Fibroblast of mammary gland (primary cell): ENCODE data around the gene ADCY2.

ENCODE experiments used
- DNase-seq: peaks from one replicate; pipeline ENCODE4 v3.0.0-alpha.2; 2010; ENCODE audit warnings: low read depth
- H3K4me3 ChIP-seq: 2 replicates; pipeline ENCODE4 v1.5.1; 2011; ENCODE audit warnings: low read depth, mild to moderate bottlenecking, low read length, moderate library complexity; ENCODE audit not compliant: control insufficient read depth
- CTCF ChIP-seq: conservative IDR thresholded peaks from 2 replicates; pipeline ENCODE4 v1.5.1; 2011; ENCODE audit warnings: low read depth, low read length, inconsistent platforms; ENCODE audit not compliant: control insufficient read depth, insufficient read depth

The ADCY2 gene

GRCh38 chr5:7679663-7680062 is 283.7 kb downstream of the ADCY2 start:
- H3K4me3 ChIP-seq, result no peak overlapping the region
- no peak for DNase-seq
- no peak for TF ChIP-seq CTCF

GRCh38 chr5:7680260-7680659 is 284.3 kb downstream of the ADCY2 start:
- TF ChIP-seq CTCF, result no peak
- no peak overlapping the region for H3K4me3 ChIP-seq
- no peak for DNase-seq

GRCh38 chr5:7682379-7682778 is 286.4 kb downstream of the ADCY2 start:
- TF ChIP-seq CTCF, result no peak
- no peak for DNase-seq
- no peak overlapping the region for H3K4me3 ChIP-seq

- TF ChIP-seq CTCF, result no peak
- no peak for DNase-seq
- H3K4me3 ChIP-seq, result no peak overlapping the region
Observed at GRCh38 chr5:7683753-7684152, 287.8 kb downstream of the ADCY2 start.

- DNase-seq, result no peak
- TF ChIP-seq CTCF, result no peak
- H3K4me3 ChIP-seq, result no peak overlapping the region
Observed at GRCh38 chr5:7684826-7685225, 288.9 kb downstream of the ADCY2 start.

GRCh38 chr5:7686794-7687193 is 290.9 kb downstream of the ADCY2 start:
- DNase-seq, result no peak
- TF ChIP-seq CTCF, result no peak
- H3K4me3 ChIP-seq, result no peak overlapping the region

GRCh38 chr5:7690557-7690956 is 294.6 kb downstream of the ADCY2 start:
- no peak overlapping the region for H3K4me3 ChIP-seq
- no peak for TF ChIP-seq CTCF
- DNase-seq, result no peak
